HG03342 (cell line): Measurements from ENCODE around the gene MRPL14.

Source experiments
- ATAC-seq: cut with Tn5 transposase; IDR thresholded peaks from one replicate; pipeline ENCODE4 v1.9.1; 2021; ENCODE audit warnings: mild to moderate bottlenecking, moderate library complexity; ENCODE audit not compliant: unreplicated experiment

Gene MRPL14

DNA sequence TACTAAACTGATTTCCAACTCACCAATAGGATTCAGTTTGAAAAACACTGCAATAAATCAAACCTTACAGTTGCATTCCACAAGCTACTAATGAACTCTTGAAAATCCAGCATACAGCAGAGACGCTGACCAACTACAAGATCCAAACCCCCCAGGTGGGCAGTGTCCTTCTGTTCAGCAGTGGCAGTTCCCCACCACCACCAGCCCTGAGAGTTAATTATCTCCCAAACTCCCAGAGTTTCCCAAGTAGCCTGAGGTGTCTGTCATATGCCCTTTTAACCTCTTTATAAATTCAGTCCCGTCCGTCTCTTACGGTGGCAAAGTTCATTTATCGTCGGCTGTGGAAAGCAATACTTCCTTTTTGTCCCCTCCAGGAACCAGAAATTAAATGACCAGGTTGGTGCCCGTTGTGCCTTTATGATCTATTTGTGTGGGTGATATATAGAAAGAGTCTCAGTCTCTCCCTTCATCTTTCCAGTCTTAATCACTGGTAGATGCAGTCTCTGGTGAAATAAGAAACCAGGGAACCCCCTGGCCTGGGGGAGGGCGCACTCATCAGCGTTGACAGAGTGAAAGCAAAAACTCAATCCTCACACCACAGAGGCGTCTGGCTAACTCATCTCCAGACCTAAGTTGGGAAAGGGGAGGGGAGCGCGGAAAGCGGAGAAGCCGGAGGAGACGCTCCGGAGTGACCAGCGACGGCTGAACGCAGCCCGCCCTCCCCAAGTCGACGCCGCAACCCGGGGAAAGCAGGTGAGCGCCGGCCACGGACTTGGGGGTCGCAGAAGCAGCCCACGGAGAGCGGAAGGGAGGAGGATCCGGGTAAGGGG lies 717 bp downstream of the MRPL14 start:
- ATAC-seq = peak; percentile 46

DNA sequence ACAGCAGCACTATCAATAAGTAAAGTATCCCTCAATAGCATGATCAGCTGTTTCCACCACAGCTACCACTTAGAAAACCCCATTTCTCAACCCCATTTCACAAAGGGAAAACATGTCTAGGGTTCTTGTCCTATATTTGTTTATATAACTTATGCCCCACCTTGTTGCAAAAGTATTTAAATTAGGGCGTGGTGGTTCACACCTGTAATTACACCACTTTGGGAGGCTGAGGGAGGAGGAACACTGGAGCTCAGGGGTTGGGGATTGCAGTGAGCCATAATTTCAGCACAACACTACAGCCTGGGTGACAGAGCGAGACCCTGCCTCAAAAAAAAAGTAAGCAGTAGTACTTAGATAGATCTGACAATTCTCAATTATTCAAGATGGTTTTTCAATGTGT lies 3.7 kb downstream of the MRPL14 start:
- ATAC-seq = no peak

GRCh38 chr6:44122801-44123200 lies 4.5 kb downstream of the MRPL14 start:
- no peak for ATAC-seq

GRCh38 chr6:44120692-44121443 lies 6.4 kb downstream of the MRPL14 start:
- no peak for ATAC-seq

GRCh38 chr6:44119704-44120262 lies 7.5 kb downstream of the MRPL14 start:
- ATAC-seq = no peak

DNA sequence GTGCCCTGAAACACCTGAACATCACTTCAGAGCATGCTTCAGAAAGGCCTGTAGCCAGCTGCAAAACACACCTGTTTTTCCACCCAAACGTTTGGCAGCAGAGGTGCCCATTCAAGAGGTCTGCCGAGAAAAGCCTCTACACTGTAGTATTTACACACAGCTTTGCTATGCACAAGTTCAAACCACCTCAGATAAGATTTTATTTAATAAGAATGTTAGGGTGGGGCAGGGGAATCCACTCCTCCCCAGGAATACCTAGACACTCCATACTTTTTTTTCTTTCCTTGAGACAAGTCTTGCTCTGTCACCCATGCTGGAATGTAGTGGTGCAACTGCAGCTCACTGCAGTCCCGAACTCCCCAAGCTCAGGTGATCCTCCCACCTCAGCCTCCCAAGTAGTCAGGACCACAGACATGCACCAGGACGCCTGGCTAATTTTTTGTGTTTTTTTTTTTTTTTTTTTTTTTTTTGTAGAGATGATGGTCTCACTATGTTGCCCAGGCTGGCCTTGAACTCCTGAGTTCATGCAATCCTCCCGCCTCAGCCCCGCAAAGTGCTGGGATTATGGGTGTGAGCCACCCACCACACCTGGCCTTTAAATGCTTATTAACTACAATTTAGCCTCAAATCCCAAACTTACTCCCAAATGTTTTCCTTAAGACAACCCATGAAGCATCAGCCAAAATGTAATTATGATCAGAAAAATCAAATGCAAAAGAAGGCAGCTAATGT lies 9.7 kb downstream of the MRPL14 start:
- ATAC-seq = no peak

GRCh38 chr6:44116641-44117382 lies 10.4 kb downstream of the MRPL14 start:
- no peak for ATAC-seq

- no peak for ATAC-seq
Observed at GRCh38 chr6:44115866-44116265, 11.4 kb downstream of the MRPL14 start.

DNA sequence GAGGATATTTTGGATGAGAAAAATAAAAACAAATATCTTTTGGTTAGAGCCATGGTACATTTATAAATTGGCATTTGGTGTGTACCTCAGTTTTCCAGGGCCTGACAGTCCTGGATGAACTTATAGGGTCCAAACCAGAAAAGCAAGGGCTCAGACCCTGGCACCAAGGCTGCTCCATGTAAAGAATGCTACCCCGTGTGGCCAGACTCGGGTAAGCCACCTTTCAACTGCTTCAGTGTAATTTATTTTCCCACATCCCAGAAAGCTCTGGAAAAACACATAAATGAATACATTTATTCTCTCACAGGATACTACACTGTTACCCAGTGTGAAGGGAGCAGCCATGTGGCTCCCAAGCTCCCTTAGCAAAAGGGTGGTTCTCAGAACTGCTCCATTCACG lies 13.8 kb downstream of the MRPL14 start:
- no peak for ATAC-seq

DNA sequence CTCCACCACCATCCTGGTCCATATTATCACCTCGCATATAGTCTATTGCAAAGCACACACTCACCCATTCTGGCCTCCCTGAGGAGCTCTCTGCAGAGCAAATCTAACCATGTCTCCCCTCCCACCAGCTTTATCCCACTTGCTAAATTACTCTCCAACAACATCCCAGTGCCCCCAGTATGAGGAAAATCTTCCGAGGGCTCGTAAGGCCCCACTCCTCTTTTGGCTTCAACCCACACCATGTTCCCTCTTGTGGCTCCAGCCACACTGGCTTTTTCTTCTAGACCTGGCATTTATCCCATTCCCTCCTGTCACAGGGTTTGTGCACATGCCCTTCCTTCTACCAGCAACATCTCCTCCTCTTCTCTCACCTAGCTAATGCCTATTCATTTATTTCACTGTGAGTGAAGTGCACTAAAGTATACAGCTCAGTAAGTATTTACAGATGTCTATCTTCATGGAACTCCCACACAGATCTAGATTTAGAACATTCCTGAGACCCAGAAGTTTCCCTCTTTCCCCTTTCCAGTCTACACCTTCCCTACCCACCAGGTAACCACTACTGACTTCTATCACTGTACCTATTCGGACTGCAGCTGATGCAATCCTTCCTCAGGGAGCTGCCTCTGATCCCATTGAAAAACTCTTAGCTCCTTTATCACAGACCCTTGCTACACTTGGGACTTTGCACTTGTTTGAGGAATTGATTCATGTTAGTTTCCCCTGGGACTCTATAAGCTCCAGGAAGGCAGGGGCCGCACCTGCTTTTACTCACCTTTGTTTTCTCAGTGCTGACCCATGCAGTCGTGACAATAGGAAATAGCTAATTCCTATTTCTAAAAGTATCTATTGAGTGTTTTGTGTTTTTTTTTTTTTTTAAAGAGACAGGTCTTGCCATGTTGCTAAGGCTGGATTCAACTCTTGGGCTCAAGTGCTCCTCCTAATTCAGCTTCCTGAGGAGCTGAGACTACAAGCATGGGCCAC lies 15.5 kb downstream of the MRPL14 start:
- ATAC-seq = no peak

DNA sequence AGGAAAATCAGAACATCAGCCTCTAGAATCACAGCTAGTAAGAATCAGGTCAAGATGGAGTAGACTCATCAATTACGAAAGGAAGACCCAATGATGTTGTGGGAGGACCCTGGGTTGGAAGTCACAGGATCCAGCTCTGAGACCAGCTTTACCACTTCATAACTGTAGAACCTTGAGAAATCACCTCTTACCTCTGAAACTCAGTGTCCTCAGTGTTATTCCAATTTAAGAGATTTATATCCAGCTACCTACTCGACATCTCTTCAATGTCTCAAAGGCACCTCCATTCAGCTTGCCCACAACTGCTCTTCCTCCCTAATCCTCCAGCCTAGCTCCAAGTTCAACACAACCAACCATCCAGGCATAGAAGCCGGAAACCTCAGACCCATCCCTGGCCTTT lies 16.3 kb downstream of the MRPL14 start:
- ATAC-seq = no peak

- ATAC-seq = no peak
Observed at GRCh38 chr6:44110005-44110676, 17.1 kb downstream of the MRPL14 start.

GRCh38 chr6:44109212-44109611 lies 18.0 kb downstream of the MRPL14 start:
- ATAC-seq = no peak

DNA sequence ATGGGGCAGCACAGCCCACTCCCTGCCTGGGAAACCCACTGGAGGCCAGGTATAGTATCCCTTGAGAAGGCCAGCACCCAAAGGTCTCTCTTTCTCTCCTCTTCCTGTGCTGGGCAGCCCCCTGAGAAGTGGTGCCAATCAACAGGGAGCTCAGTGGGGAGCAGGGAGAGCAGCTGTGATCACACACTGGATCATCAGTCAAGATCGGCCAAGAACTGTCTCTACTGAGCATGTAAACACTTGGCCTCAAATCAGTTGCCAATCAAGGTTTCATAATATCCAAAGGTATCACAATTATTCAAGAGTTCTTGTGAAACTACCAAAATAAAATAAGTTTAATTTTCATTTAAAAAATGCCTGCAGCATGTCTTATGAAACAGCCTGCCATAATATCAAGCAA lies 18.8 kb downstream of the MRPL14 start:
- no peak for ATAC-seq

DNA sequence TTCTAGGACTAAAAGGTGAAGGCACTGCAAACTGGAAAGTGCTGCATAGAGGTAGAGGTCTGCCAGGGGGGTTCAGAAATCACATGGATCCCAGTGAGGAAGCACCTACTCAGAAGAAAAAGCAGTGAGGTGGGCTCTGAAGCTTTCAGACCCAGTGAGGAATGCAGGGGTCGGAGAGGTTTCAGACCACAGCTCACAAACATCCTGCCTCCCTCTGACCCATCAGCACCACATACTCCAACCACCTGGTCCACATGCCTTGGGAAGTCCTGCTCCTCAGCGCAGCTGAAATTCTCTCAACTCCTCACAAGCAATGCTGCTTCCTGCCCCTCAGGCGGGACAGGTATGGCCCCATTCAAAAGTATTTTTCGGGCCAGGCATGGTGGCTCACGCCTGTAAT lies 20.2 kb downstream of the MRPL14 start:
- ATAC-seq = no peak

- no peak for ATAC-seq
Observed at GRCh38 chr6:44105993-44106740, 21.1 kb downstream of the MRPL14 start.

DNA sequence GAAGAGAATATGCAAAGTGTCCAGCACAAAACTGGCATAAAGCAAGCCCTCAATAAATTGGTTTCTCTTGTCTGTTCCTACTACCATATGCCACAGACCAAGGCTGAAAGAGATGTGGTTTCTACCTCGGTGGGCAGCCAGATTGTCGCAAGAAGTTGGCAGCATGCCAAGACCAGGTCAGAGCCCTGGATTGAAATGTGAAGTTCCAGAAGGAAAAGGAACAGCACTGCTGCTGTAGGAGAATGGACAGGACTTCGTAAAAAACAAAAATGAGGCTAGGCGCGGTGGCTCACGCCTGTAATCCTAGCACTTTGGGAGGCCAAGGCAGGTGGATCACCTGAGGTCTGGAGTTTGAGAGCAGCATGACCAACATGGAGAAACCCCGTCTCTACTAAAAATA lies 22.1 kb downstream of the MRPL14 start:
- no peak for ATAC-seq

- ATAC-seq = no peak
Observed at GRCh38 chr6:44104481-44105021, 22.7 kb downstream of the MRPL14 start.
